Measurements from ENCODE around the gene SLC1A7.

The SLC1A7 gene

GRCh38 chr1:53174971-53175913 lies 32.8 kb upstream of the SLC1A7 start:
- H3K9me3 Mint-ChIP-seq = no peaks in the 10 kb centered on the region
- peaks cover 38% of the 10 kb centered on the region for H3K27me3 Mint-ChIP-seq
- no peak overlapping the region for H3K4me3 Mint-ChIP-seq
- no peak overlapping the region for H3K27ac Mint-ChIP-seq
- H3K4me1 Mint-ChIP-seq = peaks cover 6% of the 10 kb centered on the region
- H3K36me3 Mint-ChIP-seq = no peaks in the 10 kb centered on the region
- CTCF ChIA-PET = interaction anchor here (0.6 to 1.5 kb wide), 3 partner anchors 9 to 92 kb away, joined by 3 to 6 read pairs (median 5); no protein-coding TSS in a partner anchor
- DNase-seq = no peak

GRCh38 chr1:53172426-53173128 lies 30.1 kb upstream of the SLC1A7 start:
- no peaks in the 10 kb centered on the region for H3K9me3 Mint-ChIP-seq
- H3K4me3 Mint-ChIP-seq = no peak overlapping the region
- DNase-seq = no peak
- H3K4me1 Mint-ChIP-seq = peaks cover 6% of the 10 kb centered on the region
- H3K27ac Mint-ChIP-seq = no peak overlapping the region
- no peaks in the 10 kb centered on the region for H3K36me3 Mint-ChIP-seq
- CTCF ChIA-PET = interaction anchor here (1.3 to 2.1 kb wide), 3 partner anchors 8 to 13 kb away, joined by 5 to 7 read pairs (median 6); no protein-coding TSS in a partner anchor
- H3K27me3 Mint-ChIP-seq = peaks cover 26% of the 10 kb centered on the region

- Mint-ChIP-seq H3K27me3 (peaks cover 35% of the 10 kb centered on the region), H3K9me3 (no peaks in the 10 kb centered on the region), H3K4me3 (no peak overlapping the region), H3K4me1 (no peaks in the 10 kb centered on the region), H3K36me3 (no peaks in the 10 kb centered on the region), H3K27ac (no peak overlapping the region)
- DNase-seq = no peak
- CTCF ChIA-PET = interaction anchor here (0.8 to 1.3 kb wide), 2 partner anchors 14 to 18 kb away, joined by 3 read pairs; no protein-coding TSS in a partner anchor
Observed at GRCh38 chr1:53166912-53167311, 24.5 kb upstream of the SLC1A7 start.

GRCh38 chr1:53166366-53166765 lies 23.9 kb upstream of the SLC1A7 start:
- CTCF ChIA-PET = interaction anchor here (1.3 kb wide), 1 partner anchor 15 kb away, joined by 3 read pairs; no protein-coding TSS in a partner anchor
- H3K27ac Mint-ChIP-seq = no peak overlapping the region
- DNase-seq = no peak
- no peaks in the 10 kb centered on the region for H3K4me1 Mint-ChIP-seq
- no peaks in the 10 kb centered on the region for H3K9me3 Mint-ChIP-seq
- no peaks in the 10 kb centered on the region for H3K36me3 Mint-ChIP-seq
- peaks cover 35% of the 10 kb centered on the region for H3K27me3 Mint-ChIP-seq
- H3K4me3 Mint-ChIP-seq = no peak overlapping the region

- peaks cover 35% of the 10 kb centered on the region for H3K27me3 Mint-ChIP-seq
- H3K27ac Mint-ChIP-seq = no peak overlapping the region
- DNase-seq = no peak
- H3K4me3 Mint-ChIP-seq = no peak overlapping the region
- H3K4me1 Mint-ChIP-seq = no peaks in the 10 kb centered on the region
- no peaks in the 10 kb centered on the region for H3K9me3 Mint-ChIP-seq
- no peaks in the 10 kb centered on the region for H3K36me3 Mint-ChIP-seq
- CTCF ChIA-PET = interaction anchor here (2.1 kb wide), 1 partner anchor 21 kb away, joined by 7 read pairs; no protein-coding TSS in a partner anchor
Observed at GRCh38 chr1:53165408-53165961, 23.0 kb upstream of the SLC1A7 start.

GRCh38 chr1:53163291-53163768 lies 20.9 kb upstream of the SLC1A7 start:
- CTCF ChIA-PET = interaction anchor here (2.1 kb wide), 1 partner anchor 23 kb away, joined by 7 read pairs; no protein-coding TSS in a partner anchor
- DNase-seq = no peak
- Mint-ChIP-seq H3K27me3 (peaks cover 36% of the 10 kb centered on the region), H3K27ac (no peak overlapping the region), H3K36me3 (no peaks in the 10 kb centered on the region), H3K9me3 (no peaks in the 10 kb centered on the region), H3K4me1 (no peaks in the 10 kb centered on the region), H3K4me3 (no peak overlapping the region)

GRCh38 chr1:53162621-53163020 lies 20.2 kb upstream of the SLC1A7 start:
- Mint-ChIP-seq H3K36me3 (no peaks in the 10 kb centered on the region), H3K27ac (no peak overlapping the region), H3K4me3 (no peak overlapping the region), H3K27me3 (peaks cover 37% of the 10 kb centered on the region), H3K4me1 (no peaks in the 10 kb centered on the region), H3K9me3 (no peaks in the 10 kb centered on the region)
- DNase-seq = no peak
- CTCF ChIA-PET = no interaction called here

GRCh38 chr1:53160924-53161378 lies 18.5 kb upstream of the SLC1A7 start:
- Mint-ChIP-seq H3K27ac (no peak overlapping the region), H3K9me3 (no peaks in the 10 kb centered on the region), H3K4me1 (no peaks in the 10 kb centered on the region), H3K36me3 (no peaks in the 10 kb centered on the region), H3K27me3 (peaks cover 27% of the 10 kb centered on the region), H3K4me3 (no peak overlapping the region)
- no peak for DNase-seq
- CTCF ChIA-PET = no interaction called here

GRCh38 chr1:53158900-53159299 lies 16.5 kb upstream of the SLC1A7 start:
- no peaks in the 10 kb centered on the region for H3K4me1 Mint-ChIP-seq
- H3K27me3 Mint-ChIP-seq = peaks cover 22% of the 10 kb centered on the region
- CTCF ChIA-PET = no interaction called here
- DNase-seq = no peak
- H3K4me3 Mint-ChIP-seq = no peak overlapping the region
- H3K9me3 Mint-ChIP-seq = no peaks in the 10 kb centered on the region
- no peaks in the 10 kb centered on the region for H3K36me3 Mint-ChIP-seq
- H3K27ac Mint-ChIP-seq = no peak overlapping the region

GRCh38 chr1:53156783-53157182 lies 14.3 kb upstream of the SLC1A7 start:
- H3K27me3 Mint-ChIP-seq = peaks cover 22% of the 10 kb centered on the region
- no peak overlapping the region for H3K4me3 Mint-ChIP-seq
- H3K27ac Mint-ChIP-seq = no peak overlapping the region
- no peaks in the 10 kb centered on the region for H3K36me3 Mint-ChIP-seq
- CTCF ChIA-PET = no interaction called here
- no peaks in the 10 kb centered on the region for H3K4me1 Mint-ChIP-seq
- no peaks in the 10 kb centered on the region for H3K9me3 Mint-ChIP-seq
- no peak for DNase-seq

- H3K9me3 Mint-ChIP-seq = no peaks in the 10 kb centered on the region
- H3K36me3 Mint-ChIP-seq = no peaks in the 10 kb centered on the region
- no peak for DNase-seq
- CTCF ChIA-PET = no interaction called here
- peaks cover 22% of the 10 kb centered on the region for H3K27me3 Mint-ChIP-seq
- no peaks in the 10 kb centered on the region for H3K4me1 Mint-ChIP-seq
- H3K4me3 Mint-ChIP-seq = no peak overlapping the region
- H3K27ac Mint-ChIP-seq = no peak overlapping the region
Observed at GRCh38 chr1:53155945-53156344, 13.5 kb upstream of the SLC1A7 start.

- DNase-seq = no peak
- Mint-ChIP-seq H3K4me3 (no peak overlapping the region), H3K9me3 (no peaks in the 10 kb centered on the region), H3K36me3 (no peaks in the 10 kb centered on the region), H3K4me1 (no peaks in the 10 kb centered on the region), H3K27me3 (peaks cover 22% of the 10 kb centered on the region), H3K27ac (no peak overlapping the region)
- CTCF ChIA-PET = interaction anchor here (0.9 kb wide), 1 partner anchor 25 kb away, joined by 3 read pairs; no protein-coding TSS in a partner anchor
Observed at GRCh38 chr1:53155534-53155933, 13.1 kb upstream of the SLC1A7 start.

- no peaks in the 10 kb centered on the region for H3K9me3 Mint-ChIP-seq
- no peaks in the 10 kb centered on the region for H3K36me3 Mint-ChIP-seq
- CTCF ChIA-PET = interaction anchor here (0.9 kb wide), 1 partner anchor 26 kb away, joined by 3 read pairs; no protein-coding TSS in a partner anchor
Observed at GRCh38 chr1:53154859-53155438, 12.5 kb upstream of the SLC1A7 start.

More at GRCh38 chr1:53154859-53155438, 12.5 kb upstream of the SLC1A7 start:
- H3K27me3 Mint-ChIP-seq = peaks cover 22% of the 10 kb centered on the region
- no peak overlapping the region for H3K4me3 Mint-ChIP-seq
- DNase-seq = no peak
- no peaks in the 10 kb centered on the region for H3K4me1 Mint-ChIP-seq
- H3K27ac Mint-ChIP-seq = no peak overlapping the region
